ENCODE results near the gene CRMP1.

The CRMP1 gene

DNA sequence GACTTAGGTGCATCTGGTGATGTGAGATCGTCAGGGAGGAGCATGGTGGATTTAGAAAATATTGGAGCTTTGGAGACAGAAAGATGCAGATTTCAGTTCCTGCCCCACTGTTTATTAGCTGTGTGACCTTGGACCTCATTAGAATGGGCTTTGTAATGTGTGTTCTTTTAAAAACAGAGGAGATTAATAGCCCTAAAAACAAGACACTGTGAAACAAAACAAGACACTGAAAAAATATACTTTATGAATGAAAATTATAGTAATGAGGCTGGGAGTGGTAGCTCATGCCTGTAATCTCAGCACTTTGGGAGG lies 102.4 kb downstream of the CRMP1 start:
- DNase-seq = no peak

DNA sequence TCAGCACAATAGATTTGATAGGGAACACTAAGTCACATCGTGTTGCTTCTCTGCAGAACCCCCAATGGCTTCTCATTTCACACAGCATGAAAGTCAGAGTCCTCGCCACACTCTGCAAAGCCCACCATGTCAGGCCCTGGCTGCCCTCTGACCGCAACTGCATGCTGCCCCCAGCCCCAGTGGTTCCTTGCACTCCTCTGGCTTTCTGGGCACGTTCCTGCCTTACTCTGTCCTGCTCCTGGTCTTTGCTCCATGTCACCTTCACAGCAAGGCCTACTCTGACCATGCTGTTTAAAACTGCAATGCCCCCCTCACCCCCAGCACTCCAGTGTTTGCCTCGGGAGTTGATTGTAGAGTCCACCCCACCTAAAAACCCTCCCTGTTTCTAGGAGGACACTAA lies 103.7 kb downstream of the CRMP1 start:
- no peak for DNase-seq

DNA sequence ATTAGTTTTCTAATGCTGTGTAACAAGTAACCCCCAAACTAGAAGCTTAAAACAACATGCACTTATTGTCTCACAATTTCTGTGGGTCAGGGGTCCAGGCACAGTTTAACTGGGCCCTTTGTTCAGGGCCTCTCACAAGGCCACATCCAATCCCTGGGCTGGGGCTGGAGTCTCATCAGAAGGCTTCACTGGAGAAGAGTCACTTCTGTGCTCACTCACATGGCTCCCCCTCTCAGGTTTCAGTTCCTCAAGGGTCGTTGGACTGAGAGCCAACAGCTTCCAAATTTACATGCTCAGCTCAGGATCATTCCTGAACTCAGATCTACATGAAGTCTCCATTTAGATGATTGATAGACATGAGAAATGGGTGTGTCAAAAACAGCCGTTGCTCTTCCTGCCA lies 104.7 kb downstream of the CRMP1 start:
- no peak for DNase-seq

DNA sequence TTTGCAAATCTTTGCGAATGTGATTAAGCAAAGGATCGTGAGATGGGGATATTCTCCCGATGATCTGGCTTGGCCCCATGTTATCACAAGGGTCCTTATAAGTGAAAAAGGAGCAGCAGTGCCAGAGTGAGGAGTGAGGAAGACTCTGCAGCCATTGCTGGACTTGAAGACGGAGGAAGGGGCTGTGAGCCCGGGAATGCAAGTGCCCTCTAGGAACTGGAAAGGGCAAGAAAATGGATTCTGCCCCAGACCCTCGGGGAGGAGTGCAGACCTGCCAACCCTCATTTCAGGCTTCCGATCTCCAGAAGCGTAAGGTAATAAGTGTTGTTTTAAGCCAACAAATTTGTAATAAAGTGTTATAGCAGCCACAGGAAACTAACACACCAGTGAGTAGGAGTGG lies 105.6 kb downstream of the CRMP1 start:
- no peak for DNase-seq

DNA sequence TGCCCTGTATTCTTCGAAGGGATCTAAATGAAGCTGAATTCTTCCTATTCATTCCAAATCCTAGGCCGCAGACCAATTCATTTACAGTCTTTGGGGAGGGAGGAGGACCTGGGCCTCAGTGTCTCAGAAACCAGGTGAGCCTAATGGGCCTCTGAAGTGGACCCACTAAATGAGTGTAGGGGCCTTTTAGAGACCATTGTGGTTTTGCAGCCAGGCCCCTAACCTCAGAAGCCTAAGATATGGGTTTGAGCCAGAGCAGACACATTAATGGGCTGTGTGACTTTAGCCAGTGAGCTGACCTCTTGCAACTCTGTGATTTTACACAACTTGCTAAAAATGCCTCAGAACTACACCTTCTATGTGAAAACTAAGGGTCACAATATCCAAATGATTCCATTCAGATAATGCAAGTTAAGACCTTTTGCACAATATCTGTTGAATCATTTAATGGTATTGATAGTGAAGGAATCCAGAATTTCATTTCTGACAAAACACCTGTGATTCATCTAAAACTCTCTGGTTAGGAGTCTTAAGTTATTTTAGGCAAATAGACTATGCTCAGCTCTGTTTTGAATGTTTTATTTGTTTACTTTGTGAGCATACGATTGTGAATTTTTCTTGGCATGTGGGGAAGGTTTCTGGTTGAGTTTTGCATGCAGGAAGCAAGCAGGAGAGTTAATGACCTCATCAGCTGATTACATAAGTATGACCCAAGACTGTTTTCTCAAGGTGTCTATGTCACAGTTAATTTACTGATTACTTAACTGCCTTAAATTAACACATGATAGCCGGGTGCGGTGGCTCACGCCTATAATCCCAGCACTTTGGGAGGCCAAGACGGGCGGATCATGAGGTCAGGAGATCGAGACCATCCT lies 106.8 kb downstream of the CRMP1 start:
- DNase-seq = no peak

DNA sequence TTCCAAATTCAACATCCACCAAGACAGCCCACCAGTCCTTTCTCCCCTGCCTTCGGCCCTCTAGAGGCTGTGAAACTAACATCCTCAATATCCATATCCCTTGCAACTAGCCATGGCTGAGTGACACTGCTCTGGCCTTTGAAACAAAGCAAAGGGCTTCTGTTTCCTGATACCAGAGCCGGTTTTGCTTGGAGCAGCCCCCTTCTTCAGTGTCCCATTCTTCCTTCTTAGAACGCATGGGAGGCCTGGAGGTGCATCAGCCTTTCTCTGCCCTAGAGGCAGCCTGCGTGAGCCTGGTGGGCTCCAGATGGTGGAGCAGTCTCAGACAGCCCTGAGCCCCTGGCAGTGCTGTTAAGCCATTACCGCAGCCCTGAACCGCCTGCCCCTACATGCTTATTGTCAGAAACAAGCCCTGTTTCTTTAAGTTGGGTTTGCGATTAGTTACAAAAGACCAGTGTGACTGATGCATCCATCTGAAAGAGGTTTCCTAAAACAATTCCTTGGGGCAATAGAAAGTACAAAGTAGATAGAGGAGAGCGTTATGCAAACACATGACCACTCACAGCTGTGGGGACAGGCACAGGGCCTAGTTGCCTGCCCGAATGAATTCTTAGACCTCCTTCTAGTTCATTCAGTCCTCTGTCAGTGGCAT lies 107.8 kb downstream of the CRMP1 start:
- peak; percentile 7 to 56 for DNase-seq

DNA sequence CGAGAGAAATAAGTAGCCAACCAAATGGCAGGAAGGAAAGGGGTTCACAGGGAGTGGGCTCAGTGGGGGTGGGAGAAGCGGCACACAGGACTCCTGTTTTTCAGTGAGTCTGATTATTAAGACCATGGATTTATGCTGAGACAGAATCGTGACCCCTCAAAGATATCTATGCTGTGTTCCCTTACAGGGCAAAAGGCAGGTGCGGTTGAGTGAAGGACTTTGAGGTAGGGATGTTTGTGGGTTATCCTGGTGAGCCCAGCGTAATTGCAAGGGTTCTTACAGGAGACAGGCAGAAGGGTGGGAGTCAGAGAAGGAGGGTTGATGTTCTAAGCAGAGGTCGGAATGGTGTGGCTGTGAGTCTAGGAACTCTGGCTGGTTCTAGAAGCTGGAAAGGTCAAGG lies 108.9 kb downstream of the CRMP1 start:
- no peak for DNase-seq

DNA sequence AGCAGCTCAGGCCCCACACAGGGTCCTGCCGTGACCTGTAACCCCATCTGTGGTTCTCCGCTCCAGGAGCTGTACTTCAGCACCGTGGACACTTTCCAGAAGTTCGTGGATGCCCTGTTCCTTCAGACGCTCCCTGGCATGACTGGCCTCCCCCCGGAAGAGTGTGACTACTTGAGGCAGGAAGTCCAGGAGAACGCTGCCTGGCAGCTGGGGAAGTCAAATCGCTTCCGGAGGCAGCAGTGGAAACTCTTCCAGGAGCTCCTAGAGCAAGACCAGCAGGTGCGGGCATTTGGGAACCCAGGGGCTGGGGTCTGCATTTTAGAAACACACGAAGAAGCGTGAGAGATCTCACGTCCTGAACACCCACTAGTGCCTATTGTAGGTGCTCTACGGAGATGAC lies 109.4 kb downstream of the CRMP1 start:
- no peak for DNase-seq

DNA sequence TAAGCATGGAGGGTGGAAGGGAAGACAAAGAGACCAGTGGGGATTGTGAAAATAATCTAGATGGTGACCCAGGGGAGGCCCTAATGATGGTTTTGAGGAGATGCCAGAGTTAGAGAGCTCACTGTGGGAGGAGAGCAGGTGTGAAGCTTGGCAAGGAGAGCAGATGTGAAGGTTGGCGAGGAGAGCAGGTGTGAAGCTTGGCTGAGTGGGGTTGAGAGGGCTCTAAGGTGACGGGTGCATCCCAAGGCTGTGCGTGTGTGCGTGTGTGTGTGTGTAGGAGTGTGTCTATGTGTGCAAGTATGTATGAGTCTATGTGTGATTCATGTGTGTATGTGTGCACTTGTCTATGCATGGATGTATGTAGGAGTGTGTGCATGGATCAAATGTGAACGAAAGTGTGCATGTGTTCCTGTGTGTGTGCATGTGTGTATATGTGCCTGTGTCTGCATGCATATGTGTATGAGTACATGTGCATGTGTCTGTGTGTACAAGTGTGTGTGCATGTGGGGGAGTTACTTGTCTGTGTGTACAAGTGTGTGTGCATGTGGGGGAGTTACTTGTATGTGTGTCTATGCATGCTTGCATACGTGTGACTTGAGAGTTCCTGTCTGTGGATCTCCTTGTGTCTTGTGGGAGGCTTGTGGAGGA lies 109.9 kb downstream of the CRMP1 start:
- peak in 1 of 2 experiments; percentile 21 for DNase-seq

DNA sequence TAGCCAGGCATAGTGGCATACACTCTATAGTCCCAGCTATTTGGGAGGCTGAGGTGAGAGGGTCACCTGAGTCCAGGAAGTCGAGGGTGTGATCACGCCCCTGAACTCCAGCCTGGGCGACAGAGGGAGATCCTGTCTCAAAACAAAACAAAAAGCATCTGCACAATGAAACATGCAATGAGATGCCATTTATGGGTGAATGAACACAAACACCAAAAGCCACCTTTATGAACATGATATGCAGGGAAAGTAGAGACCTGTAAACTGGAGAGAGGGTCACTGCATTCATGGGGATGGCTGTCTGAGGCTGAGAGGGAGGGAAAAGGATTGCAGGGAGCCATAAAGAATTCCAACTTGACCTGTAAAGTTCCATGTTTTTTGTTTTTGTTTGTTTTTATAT lies 111.2 kb downstream of the CRMP1 start:
- no peak for DNase-seq

DNA sequence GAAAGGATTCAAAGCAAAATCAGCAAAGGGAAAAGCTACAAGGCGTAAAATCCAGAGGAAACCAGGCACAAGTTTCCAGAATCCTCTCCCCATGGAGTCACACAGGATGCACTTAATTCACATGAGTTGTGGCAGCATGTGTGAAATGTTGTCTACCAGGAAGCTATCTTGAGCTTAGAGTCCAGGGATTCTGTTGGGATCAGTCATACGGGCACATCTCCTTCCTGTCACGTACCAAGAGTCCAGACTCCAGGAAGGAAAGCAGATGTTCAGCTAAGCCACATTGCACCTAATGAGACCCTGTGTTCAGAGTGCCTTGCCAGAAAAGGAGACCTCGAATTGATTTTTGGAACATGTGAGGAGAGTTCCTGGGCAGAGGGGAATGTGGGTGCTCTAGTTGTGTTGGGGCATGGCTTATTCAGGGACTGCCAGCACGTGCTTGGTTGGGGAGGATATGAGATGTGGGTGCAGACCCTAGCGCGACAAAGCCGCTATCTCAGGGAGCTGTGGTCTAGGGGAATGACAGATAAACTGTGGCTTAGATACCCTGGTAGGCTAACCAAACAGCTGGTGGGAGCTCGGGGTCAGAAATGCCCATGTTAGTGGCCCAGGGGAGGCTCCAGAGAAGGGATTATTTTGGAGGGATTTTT lies 111.9 kb downstream of the CRMP1 start:
- DNase-seq = no peak

DNA sequence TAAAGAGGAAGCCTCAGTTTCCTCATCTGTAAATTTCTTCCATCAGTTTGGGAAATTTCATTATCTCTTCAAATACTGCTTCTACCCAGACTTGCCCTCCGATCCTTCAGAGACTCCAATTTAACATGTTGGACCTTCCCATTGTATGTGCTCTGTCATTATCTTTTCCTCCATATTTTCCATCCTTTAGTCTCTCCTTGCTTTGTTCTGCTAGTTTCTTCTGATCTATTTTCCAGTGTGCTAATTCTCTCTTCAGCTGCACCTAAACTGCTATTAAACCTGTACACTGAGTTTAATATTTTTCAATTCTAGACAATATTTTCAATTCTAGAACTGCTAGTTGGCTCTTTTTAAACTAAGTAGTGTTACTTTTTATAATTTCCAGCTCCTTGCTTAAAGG lies 116.4 kb downstream of the CRMP1 start:
- DNase-seq = no peak

DNA sequence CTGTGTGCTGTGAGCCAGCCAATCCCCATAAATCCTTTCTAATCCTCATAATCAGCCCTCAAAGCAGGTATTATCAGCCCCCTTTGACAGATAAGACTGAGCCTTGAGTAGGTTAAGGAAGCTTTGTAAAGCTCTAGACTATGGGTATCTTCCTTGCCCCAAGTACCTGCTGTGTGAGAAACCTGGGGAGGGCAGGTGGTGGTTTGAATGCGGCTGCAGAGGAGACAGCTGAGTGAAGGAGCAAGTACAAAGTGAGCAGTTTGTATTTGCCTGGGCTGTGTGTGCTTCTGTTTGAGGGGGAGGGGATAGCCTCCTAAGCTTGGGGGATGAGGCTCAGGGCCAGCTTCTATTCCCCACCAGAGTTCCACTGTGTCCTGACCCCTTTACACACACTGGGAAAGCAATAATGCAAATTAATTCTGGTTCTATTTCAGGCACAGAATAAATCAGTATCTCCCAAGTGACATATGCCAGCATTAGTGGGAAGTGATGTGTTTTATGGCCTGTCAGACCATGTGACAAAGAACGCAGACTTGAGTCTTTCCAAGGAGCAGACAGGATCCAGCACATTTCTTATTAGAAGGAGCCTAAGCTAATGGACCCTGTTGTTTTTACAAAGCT lies 118.4 kb downstream of the CRMP1 start:
- DNase-seq = no peak

DNA sequence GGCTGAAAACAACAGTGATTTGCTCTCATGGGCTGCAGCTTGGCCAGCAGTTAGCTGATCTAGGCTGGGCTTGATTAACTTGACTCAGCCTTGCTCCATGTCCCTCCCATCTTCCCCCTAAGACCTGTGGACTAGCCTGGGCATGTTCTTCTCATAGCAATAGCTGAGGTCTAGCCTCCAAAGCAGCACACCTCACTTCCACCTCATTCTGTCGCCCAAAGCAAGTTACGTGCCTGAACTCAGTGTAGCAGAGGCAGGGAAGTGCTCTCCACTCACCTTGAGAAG lies 119.7 kb downstream of the CRMP1 start:
- DNase-seq = no peak

DNA sequence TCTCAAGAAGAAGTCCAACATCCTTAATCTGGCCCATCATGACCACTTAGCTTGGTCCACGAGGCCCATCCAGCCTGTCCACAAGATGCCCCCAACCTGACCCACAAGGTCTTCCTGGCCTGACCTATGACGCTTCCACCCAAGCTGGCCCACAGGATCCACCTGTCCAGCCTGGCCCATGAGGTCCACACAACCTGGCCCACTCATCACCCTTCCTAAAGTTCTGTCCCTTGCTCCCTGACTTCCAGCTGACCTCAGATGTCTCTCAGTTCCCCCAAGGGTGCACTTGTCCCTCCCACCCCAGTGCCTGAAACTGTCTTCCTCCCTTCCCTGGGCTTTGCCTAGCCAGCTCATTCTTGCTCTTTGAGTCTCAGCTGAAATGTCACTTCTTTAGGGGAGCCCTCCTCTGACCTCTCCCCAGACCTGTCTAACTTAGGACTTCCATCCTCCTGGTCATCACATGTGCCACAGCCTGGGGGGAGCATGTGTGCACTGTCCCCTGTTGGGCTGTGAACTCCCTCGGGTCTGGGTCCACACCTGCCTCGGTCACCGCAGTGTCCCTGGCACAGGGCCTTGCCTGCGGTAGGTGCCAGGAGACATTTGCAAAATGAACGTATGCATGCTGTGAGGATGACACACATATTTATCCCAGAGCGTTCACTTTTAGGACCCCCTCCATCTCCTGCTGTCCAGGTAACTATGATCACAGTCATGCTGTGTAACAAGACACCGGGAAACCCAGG lies 120.2 kb downstream of the CRMP1 start:
- no peak for DNase-seq
